ENCODE results near the gene PPP3CA. TPM values are rescaled to one million over a fixed set of nuclear protein-coding genes. Genes with fewer than 3 reads are reported as not detected.

Gene PPP3CA
- total and polyA plus RNA-seq, 2 experiments from 2014 or later, result 27.0 to 45.2 TPM

DNA sequence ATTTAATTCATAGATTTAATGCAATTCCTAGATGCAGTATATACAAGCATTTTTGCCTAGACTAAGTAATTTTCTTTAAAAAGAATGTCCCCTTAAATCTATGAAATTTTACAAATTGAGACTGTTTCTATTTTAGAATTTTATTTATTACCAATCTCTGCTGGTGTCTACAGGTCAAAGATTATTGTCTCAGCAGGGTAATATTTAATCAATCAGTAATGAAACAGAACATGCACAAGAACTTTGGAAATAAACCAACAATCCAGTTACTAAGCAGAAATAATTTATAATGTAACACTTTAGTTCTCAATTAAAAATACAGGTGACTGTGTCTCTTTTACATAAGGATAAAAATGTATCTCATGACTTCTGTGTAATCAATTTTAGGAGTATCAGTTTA is 266.2 kb downstream of the PPP3CA start:
- Mint-ChIP-seq H3K9me3 (no peaks in the 10 kb centered on the region), H3K4me3 (no peak overlapping the region), H3K27me3 (ENCODE audit: insufficient read depth, low read depth, poor library complexity) (peaks cover 2% of the 10 kb centered on the region), H3K36me3 (ENCODE audit: low read depth) (peaks cover 2% of the 10 kb centered on the region; the same call in 2 of the 3 replicates), H3K27ac (no peak overlapping the region), H3K4me1 (no peaks in the 10 kb centered on the region; the same call in 2 of the 3 replicates)
- H3K4me1 ChIP-seq (ENCODE audit: insufficient read depth), result no peaks in the 10 kb centered on the region
- H3K9me2 ChIP-seq (ENCODE audit: insufficient read depth), result no peaks in the 10 kb centered on the region
- ATAC-seq (no peak), DNase-seq (ENCODE audit: low spot score) (no peak)
- no peak overlapping the region for H2AFZ ChIP-seq
- H3K4me2 ChIP-seq, result no peak overlapping the region
- H3K79me2 ChIP-seq (replicated peaks; ENCODE audit: insufficient read depth), result no peaks in the 10 kb centered on the region
- H3K27ac ChIP-seq (ENCODE audit: low read depth), result no peak overlapping the region
- H3K27me3 ChIP-seq (ENCODE audit: insufficient read depth), result no peaks in the 10 kb centered on the region
- no peaks in the 10 kb centered on the region for H3K36me3 ChIP-seq (ENCODE audit: insufficient read depth)
- H4K20me1 ChIP-seq (replicated peaks; ENCODE audit: insufficient read depth), result no peaks in the 10 kb centered on the region
- H3F3A ChIP-seq (replicated peaks; ENCODE audit: low read depth), result no peaks in the 10 kb centered on the region
- H3K4me3 ChIP-seq, result no peak overlapping the region
- TF ChIP-seq ZNF462 (CRISPR knock-in tag; IDR thresholded peaks at IDR 0.05) (no peak), ZNF114 (CRISPR knock-in tag; IDR thresholded peaks at IDR 0.05) (no peak), EZH2phosphoT487 (IDR thresholded peaks at IDR 0.05; ENCODE audit: unreplicated experiment) (no peak), EZH2 (IDR thresholded peaks at IDR 0.05; ENCODE audit: low read depth, unreplicated experiment) (no peak), ETS1 (IDR thresholded peaks at IDR 0.05) (no peak), STAT1 (IDR thresholded peaks at IDR 0.05; ENCODE audit: unreplicated experiment) (no peak), NANOG (IDR thresholded peaks at IDR 0.05; ENCODE audit: borderline replicate concordance) (no peak), JUNB (IDR thresholded peaks at IDR 0.05; ENCODE audit: unreplicated experiment) (no peak), CTCF (conservative IDR thresholded peaks at IDR 0.05; ENCODE audit: low read depth in 2 of 2) (no peak), ZNF331 (CRISPR knock-in tag; IDR thresholded peaks at IDR 0.05; ENCODE audit: low read depth) (no peak)
- TF ChIP-seq, protein P1, sequence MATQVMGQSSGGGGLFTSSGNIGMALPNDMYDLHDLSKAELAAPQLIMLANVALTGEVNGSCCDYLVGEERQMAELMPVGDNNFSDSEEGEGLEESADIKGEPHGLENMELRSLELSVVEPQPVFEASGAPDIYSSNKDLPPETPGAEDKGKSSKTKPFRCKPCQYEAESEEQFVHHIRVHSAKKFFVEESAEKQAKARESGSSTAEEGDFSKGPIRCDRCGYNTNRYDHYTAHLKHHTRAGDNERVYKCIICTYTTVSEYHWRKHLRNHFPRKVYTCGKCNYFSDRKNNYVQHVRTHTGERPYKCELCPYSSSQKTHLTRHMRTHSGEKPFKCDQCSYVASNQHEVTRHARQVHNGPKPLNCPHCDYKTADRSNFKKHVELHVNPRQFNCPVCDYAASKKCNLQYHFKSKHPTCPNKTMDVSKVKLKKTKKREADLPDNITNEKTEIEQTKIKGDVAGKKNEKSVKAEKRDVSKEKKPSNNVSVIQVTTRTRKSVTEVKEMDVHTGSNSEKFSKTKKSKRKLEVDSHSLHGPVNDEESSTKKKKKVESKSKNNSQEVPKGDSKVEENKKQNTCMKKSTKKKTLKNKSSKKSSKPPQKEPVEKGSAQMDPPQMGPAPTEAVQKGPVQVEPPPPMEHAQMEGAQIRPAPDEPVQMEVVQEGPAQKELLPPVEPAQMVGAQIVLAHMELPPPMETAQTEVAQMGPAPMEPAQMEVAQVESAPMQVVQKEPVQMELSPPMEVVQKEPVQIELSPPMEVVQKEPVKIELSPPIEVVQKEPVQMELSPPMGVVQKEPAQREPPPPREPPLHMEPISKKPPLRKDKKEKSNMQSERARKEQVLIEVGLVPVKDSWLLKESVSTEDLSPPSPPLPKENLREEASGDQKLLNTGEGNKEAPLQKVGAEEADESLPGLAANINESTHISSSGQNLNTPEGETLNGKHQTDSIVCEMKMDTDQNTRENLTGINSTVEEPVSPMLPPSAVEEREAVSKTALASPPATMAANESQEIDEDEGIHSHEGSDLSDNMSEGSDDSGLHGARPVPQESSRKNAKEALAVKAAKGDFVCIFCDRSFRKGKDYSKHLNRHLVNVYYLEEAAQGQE (IDR thresholded peaks at IDR 0.05; ENCODE audit: unreplicated experiment), result no peak
